Thoracic aorta (tissue), 2 donors: ENCODE measurements around the gene ADGRE2. TPM values are rescaled to one million over a fixed set of nuclear protein-coding genes. Genes with fewer than 3 reads are reported as not detected.
"Not testable (repeated sequence)": the region's sequence is repeated elsewhere in the genome, so short reads cannot be mapped to it uniquely, and the experiment has no call there.

Experiments used
- ATAC-seq: fragments of 150-250 bp; one replicate; pipeline ENCODE4 v1.8.0; 2017; ENCODE audit warnings: low read depth; ENCODE audit not compliant: insufficient number of reproducible peaks, low FRiP score
- DNase-seq: peaks from one replicate; pipeline ENCODE4 v3.0.0-alpha.2; 2020; ENCODE audit warnings: low spot score
- H3K27ac ChIP-seq, 2 donors: fragments of 200-600 bp; sonication (generic); 1 replicate in 1 of 2; 2 replicates in 1 of 2; pipeline ENCODE4 v1.5.1; 2016; ENCODE audit warnings: mild to moderate bottlenecking in 2 of 2, moderate library complexity in 2 of 2
- H3K27me3 ChIP-seq: fragments of 200-600 bp; sonication (generic); replicated peaks from 2 replicates; pipeline ENCODE4 v1.6.0; 2016; ENCODE audit warnings: mild to moderate bottlenecking; ENCODE audit not compliant: insufficient read depth
- H3K36me3 ChIP-seq: fragments of 200-600 bp; sonication (generic); one replicate; pipeline ENCODE4 v1.5.1; 2016
- H3K4me1 ChIP-seq, 2 donors: fragments of 200-600 bp; sonication (generic); 1 replicate in 1 of 2; 2 replicates in 1 of 2; pipeline versions ENCODE4 v1.5.1 to v1.6.0; 2016; ENCODE audit warnings: low read depth in 2 of 2, mild to moderate bottlenecking in 1 of 2; ENCODE audit not compliant: control insufficient read depth in 1 of 2
- H3K4me3 ChIP-seq: fragments of 200-600 bp; sonication (generic); 2 replicates; pipeline ENCODE4 v1.5.1; 2016; ENCODE audit warnings: mild to moderate bottlenecking
- H3K9me3 ChIP-seq: fragments of 200-600 bp; sonication (generic); 2 replicates; pipeline ENCODE4 v1.5.1; 2016
- total RNA-seq, 2 donors: library from RNA; depleted of rRNA; stranded (reverse); fragments of >200 nt; gene quantifications; one replicate each; pipeline versions ENCODE4 v1.1.0 to v1.2.3, GENCODE V29; 2016
- TF ChIP-seq, protein P1 (sequence below): fragments of 200-600 bp; sonication (generic); IDR thresholded peaks from one replicate; pipeline ENCODE4 v1.5.1; 2019; ENCODE audit warnings: antibody characterized with exemption

ADGRE2 gene
- total RNA-seq, 2 donors from 2014 or later = 8.3 to 9.9 TPM

DNA sequence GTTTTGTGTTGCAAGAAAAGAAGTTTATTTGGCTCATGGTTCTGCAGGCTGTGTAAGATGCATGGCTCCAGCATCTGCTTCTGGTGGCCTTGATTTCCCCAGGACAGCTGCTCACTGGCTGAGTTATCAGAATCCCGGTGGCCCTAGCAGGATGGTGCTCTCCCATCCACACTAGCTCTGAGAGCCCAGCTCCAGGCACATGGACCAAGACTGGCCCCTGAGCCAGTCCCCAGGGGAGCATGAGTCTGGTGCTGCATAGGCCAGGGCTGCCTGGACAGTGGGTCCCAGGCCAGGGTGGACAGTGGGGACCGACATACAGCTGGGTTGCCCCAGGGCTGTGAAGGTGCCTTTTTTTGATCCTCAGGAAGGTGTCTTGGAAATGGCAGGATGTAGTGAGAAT lies 10.4 kb downstream of the ADGRE2 start:
- H3K4me1 ChIP-seq = no peaks in the 10 kb centered on the region
- H3K9me3 ChIP-seq = no peaks in the 10 kb centered on the region
- no peak overlapping the region for H3K4me3 ChIP-seq
- no peak for DNase-seq
- no peak for ATAC-seq
- H3K36me3 ChIP-seq = no peaks in the 10 kb centered on the region
- no peaks in the 10 kb centered on the region for H3K27me3 ChIP-seq
- no peak overlapping the region for H3K27ac ChIP-seq
- TF ChIP-seq, protein P1, sequence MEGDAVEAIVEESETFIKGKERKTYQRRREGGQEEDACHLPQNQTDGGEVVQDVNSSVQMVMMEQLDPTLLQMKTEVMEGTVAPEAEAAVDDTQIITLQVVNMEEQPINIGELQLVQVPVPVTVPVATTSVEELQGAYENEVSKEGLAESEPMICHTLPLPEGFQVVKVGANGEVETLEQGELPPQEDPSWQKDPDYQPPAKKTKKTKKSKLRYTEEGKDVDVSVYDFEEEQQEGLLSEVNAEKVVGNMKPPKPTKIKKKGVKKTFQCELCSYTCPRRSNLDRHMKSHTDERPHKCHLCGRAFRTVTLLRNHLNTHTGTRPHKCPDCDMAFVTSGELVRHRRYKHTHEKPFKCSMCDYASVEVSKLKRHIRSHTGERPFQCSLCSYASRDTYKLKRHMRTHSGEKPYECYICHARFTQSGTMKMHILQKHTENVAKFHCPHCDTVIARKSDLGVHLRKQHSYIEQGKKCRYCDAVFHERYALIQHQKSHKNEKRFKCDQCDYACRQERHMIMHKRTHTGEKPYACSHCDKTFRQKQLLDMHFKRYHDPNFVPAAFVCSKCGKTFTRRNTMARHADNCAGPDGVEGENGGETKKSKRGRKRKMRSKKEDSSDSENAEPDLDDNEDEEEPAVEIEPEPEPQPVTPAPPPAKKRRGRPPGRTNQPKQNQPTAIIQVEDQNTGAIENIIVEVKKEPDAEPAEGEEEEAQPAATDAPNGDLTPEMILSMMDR = no peak

DNA sequence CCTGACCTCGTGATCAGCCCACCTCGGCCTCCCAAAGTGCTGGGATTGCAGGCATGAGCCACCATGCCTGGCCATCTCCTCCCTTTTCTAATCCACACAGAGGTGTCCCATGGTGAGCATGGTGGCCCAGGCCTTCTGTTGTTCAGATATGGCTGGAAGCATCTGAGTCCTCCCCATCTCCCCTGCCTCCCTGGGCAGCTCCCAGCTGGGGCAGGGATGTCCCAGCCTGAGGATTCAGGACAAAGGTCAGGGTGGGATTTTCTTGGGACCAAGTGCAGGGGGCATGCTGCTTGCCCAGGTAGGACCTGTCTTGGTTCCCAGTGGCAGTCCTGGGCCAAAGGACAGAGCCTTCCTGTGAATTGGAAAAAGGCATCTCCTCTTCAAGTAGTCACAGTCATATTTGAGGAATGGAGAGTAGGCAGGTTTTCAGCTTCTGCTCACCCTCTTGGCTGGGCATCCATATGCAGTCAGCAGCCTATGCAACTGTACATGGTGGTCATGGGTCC lies 10.8 kb downstream of the ADGRE2 start:
- H3K27ac ChIP-seq = no peak overlapping the region
- H3K36me3 ChIP-seq = no peaks in the 10 kb centered on the region
- H3K4me1 ChIP-seq = no peaks in the 10 kb centered on the region
- H3K27me3 ChIP-seq = no peaks in the 10 kb centered on the region
- ATAC-seq (no peak), DNase-seq (no peak)
- H3K9me3 ChIP-seq = no peaks in the 10 kb centered on the region
- TF ChIP-seq, protein P1 = no peak
- H3K4me3 ChIP-seq = no peak overlapping the region

DNA sequence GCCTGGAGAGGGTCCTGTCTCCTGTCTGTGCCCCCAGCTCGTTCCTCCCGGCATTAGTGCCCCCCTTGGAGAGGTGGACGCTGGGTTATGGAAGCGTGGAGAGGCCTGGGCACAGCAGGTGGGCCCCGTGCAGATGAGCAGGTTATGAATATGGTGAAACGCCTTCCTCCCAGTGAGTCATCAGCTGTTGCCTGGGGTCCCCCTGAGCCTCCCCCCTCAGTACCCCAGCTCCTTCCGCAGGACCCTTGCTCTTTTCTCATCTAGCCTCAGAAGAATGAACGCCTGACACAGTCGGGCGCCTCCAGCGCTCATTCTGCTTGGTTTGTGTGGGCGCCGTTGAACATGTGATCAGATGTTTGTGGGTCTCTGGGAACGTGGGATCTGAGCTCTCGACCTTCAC lies 12.5 kb downstream of the ADGRE2 start:
- ATAC-seq, H3K27me3 ChIP-seq, DNase-seq, H3K27ac ChIP-seq, H3K9me3 ChIP-seq, H3K4me1 ChIP-seq, H3K36me3 ChIP-seq, H3K4me3 ChIP-seq: not testable (repeated sequence)

DNA sequence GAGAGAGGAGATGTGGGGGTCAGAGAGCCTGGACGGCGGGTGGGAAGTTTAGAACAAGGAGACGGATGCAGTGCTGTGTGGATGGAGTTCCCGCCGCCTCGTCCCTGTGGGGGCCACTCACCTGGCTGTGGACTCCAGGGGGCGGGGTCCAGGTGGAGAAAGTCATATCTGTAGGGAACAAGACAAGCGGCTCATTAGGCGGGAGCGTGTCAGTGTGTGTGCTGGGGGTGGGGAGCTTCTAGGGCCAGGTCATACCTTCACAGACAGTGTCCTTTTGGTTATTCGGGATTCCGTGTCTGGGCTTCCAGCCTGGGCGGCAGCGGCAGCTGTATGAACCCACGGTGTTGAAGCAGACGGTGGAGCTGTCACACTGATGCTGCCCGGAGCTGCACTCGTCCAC lies 13.0 kb downstream of the ADGRE2 start:
- DNase-seq, ATAC-seq: not testable (repeated sequence)

DNA sequence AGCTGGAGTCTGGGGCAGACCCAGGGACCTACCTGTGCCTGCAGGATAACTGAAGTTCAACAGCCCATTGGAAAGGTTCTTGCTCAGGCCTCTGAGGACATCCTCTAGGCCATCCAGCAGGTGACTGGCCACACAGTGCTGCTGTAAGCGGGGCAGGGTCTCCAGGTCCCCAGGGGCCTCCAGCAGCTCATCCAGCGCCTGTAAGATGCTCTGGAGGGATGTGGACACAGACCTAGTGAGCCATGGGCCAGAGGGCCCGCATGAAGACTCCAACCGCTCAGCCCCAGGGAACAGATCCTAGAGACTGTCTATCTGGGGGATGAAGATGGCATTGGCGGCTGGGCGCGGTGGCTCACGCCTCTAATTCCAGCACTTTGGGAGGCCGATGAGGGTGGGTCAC lies 14.0 kb downstream of the ADGRE2 start:
- H3K4me3 ChIP-seq = no peak overlapping the region
- DNase-seq = no peak
- no peaks in the 10 kb centered on the region for H3K36me3 ChIP-seq
- H3K9me3 ChIP-seq = no peaks in the 10 kb centered on the region
- no peak for ATAC-seq
- H3K27ac ChIP-seq = no peak overlapping the region
- TF ChIP-seq, protein P1 = no peak
- no peaks in the 10 kb centered on the region for H3K27me3 ChIP-seq
- H3K4me1 ChIP-seq = no peaks in the 10 kb centered on the region

More for the DNA sequence above, 13.0 kb downstream of the ADGRE2 start:
- H3K9me3 ChIP-seq, H3K27me3 ChIP-seq, H3K4me1 ChIP-seq, H3K27ac ChIP-seq, H3K36me3 ChIP-seq, H3K4me3 ChIP-seq: not testable (repeated sequence)

DNA sequence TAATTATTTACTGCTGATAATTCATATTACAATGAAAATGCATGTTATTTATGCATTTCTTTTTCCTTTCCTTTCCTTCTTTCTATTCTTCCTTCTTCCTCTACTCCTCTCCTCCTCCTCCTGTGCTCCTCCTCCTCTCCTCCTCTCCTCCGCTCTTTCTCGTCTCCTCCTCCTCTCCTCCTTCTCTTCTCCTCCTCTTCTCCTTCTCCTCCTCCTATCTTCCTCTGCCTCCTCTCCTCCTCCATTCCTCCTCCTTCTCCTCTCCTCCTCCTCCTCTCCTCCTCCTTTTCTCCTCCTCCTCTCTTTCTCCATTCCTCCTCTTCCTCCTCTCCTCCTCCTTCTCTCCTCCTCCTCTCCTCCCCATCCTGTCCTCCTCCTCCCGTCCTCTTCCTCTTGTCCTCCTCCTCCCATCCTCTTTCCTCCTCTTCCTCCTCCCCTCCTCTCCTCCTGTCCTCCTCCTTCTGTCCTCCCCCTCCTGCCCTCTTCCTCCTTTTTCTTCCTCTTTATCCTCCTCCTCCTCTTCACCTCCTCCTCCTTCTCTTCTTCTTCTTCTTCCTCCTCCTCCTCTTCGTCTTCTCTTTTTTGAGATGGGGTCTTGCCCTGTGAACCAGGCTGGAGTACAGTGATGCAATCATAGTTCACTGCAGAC lies 14.7 kb downstream of the ADGRE2 start:
- DNase-seq = no peak
- Histone ChIP-seq H3K4me3 (no peak overlapping the region), H3K27me3 (no peaks in the 10 kb centered on the region), H3K36me3 (no peaks in the 10 kb centered on the region), H3K9me3 (no peaks in the 10 kb centered on the region), H3K4me1 (no peaks in the 10 kb centered on the region), H3K27ac (no peak overlapping the region)
- TF ChIP-seq, protein P1 = no peak
- no peak for ATAC-seq
